Natural killer cell (primary cell): ENCODE data around the gene CALML6. TPM values are rescaled to one million over a fixed set of nuclear protein-coding genes. Genes with fewer than 3 reads are reported as not detected.
A peak's percentile ranks its signal among the peaks of the same experiment; 100 is the strongest.

Experiments
- ATAC-seq, 3 donors: fragments of 150-1000 bp in 2 of 3; fragments of 200-7000 bp in 1 of 3; cut with Tn5 transposase; 1 replicate in 1 of 3; 2 replicates in 2 of 3; pipeline ENCODE4 v1.10.0; 2021; ENCODE audit warnings: mild to moderate bottlenecking in 2 of 3, moderate library complexity in 2 of 3
- DNase-seq, 2 donors: peaks; one replicate each; pipeline versions ENCODE4 v3.0.0 to v3.0.0-alpha.2; 2013 to 2021; ENCODE audit warnings: mixed read lengths in 1 of 2
- H3K27ac ChIP-seq: one replicate; pipeline ENCODE4 v1.5.1; 2013; ENCODE audit warnings: mild to moderate bottlenecking, low read length
- H3K27me3 ChIP-seq: one replicate; pipeline ENCODE4 v1.6.1; 2013; ENCODE audit warnings: low read length; ENCODE audit not compliant: control insufficient read depth, insufficient read depth
- H3K36me3 ChIP-seq: one replicate; pipeline ENCODE4 v1.6.1; 2013; ENCODE audit warnings: low read length; ENCODE audit not compliant: control insufficient read depth, insufficient read depth
- H3K4me1 ChIP-seq: one replicate; pipeline ENCODE4 v1.6.1; 2013; ENCODE audit warnings: low read length; ENCODE audit not compliant: control insufficient read depth, insufficient read depth
- H3K4me3 ChIP-seq: one replicate; pipeline ENCODE4 v1.5.1; 2013; ENCODE audit warnings: low read length
- H3K9me3 ChIP-seq: one replicate; pipeline ENCODE4 v1.6.1; 2013; ENCODE audit warnings: low read length; ENCODE audit not compliant: control insufficient read depth, insufficient read depth
- H3K27ac Mint-ChIP-seq, 2 donors: one replicate each; pipeline ENCODE4 v1.8.0; 2022; ENCODE audit warnings: mild to moderate bottlenecking in 2 of 2, mixed read lengths in 2 of 2, moderate library complexity in 1 of 2
- H3K27me3 Mint-ChIP-seq, 2 donors: one replicate each; pipeline ENCODE4 v1.8.0; 2022; ENCODE audit warnings: low read depth in 2 of 2, mixed read lengths in 2 of 2
- H3K36me3 Mint-ChIP-seq: one replicate; pipeline ENCODE4 v1.8.0; 2022; ENCODE audit warnings: mixed read lengths
- H3K4me1 Mint-ChIP-seq, 2 donors: one replicate each; pipeline ENCODE4 v1.8.0; 2022; ENCODE audit warnings: mixed read lengths in 2 of 2
- H3K4me3 Mint-ChIP-seq: one replicate; pipeline ENCODE4 v1.8.0; 2022; ENCODE audit warnings: mild to moderate bottlenecking, moderate library complexity, mixed read lengths
- H3K9me3 Mint-ChIP-seq, 2 donors: one replicate each; pipeline ENCODE4 v1.8.0; 2022; ENCODE audit warnings: mixed read lengths in 2 of 2
- CTCF ChIP-seq: fragments of 200-600 bp; IDR thresholded peaks from one replicate; pipeline ENCODE4 v1.8.0; 2022; ENCODE audit warnings: antibody characterized with exemption
- WGBS: methylation state at CpG from one replicate; pipeline ENCODE4 v1.1.7; 2013; ENCODE audit warnings: missing lambda C conversion rate; ENCODE audit not compliant: insufficient coverage; 5-methylcytosine and 5-hydroxymethylcytosine counted together
- intact Hi-C: fragments of 100-400 bp; cut with micrococcal nuclease; formaldehyde crosslinking; loops from one replicate; pipeline ENCODE4 v1.14.2; 2022
- total RNA-seq, 4 donors: library from RNA; stranded (reverse); fragments of 120-200 nt in 1 of 4; gene quantifications; one replicate each; pipeline versions ENCODE4 v1.2.3 to v1.2.4, GENCODE V29; 2013 to 2022

Gene CALML6
- total RNA-seq, 3 donors from 2014 or later (not counting 1 experiment from before 2014, with no cell fraction given), result 2.1 to 3.9 (median 2.9) TPM

GRCh38 chr1:1943834-1944570, 28.9 kb downstream of the CALML6 start:
- peak; percentile 85 for TF ChIP-seq CTCF
- no peak overlapping the region for H3K4me3 ChIP-seq
- Mint-ChIP-seq H3K36me3 (no peaks in the 10 kb centered on the region), H3K27me3 (no peaks in the 10 kb centered on the region), H3K27ac (no peak overlapping the region), H3K4me3 (no peak overlapping the region), H3K9me3 (no peaks in the 10 kb centered on the region), H3K4me1 (peaks cover 0 to 8% of the 10 kb centered on the region in 2 donors)
- ATAC-seq, result peak; percentile 71 to 99 (median 96)
- intact Hi-C loops, result loop anchor here (5.0 to 10.0 kb wide), 2 partner anchors 103 to 441 kb away; no protein-coding TSS in a partner anchor
- H3K4me1 ChIP-seq, result peaks cover 10% of the 10 kb centered on the region
- WGBS, result 22% methylated on average over 37 of the region's 37 CpGs
- DNase-seq, result peak; percentile 54 to 76
- peaks cover 2% of the 10 kb centered on the region for H3K27me3 ChIP-seq
- H3K27ac ChIP-seq, result no peak overlapping the region
- H3K9me3 ChIP-seq, result no peaks in the 10 kb centered on the region
- no peaks in the 10 kb centered on the region for H3K36me3 ChIP-seq

- H3K4me1 Mint-ChIP-seq, result peaks cover 0 to 8% of the 10 kb centered on the region in 2 donors
- H3K4me3 ChIP-seq, result no peak overlapping the region
- no peaks in the 10 kb centered on the region for H3K9me3 Mint-ChIP-seq
- H3K27ac ChIP-seq, result no peak overlapping the region
- intact Hi-C loops, result loop anchor here (10.0 kb wide), 1 partner anchor 439 kb away; no protein-coding TSS in a partner anchor
- H3K36me3 ChIP-seq, result no peaks in the 10 kb centered on the region
- H3K36me3 Mint-ChIP-seq, result no peaks in the 10 kb centered on the region
- peaks cover 3 to 7% of the 10 kb centered on the region in 2 donors for H3K27me3 Mint-ChIP-seq
- WGBS, result 92% methylated on average over 29 of the region's 29 CpGs
- DNase-seq (no peak), ATAC-seq (no peak)
- peaks cover 2% of the 10 kb centered on the region for H3K27me3 ChIP-seq
- peaks cover 10% of the 10 kb centered on the region for H3K4me1 ChIP-seq
- H3K9me3 ChIP-seq, result no peaks in the 10 kb centered on the region
- H3K4me3 Mint-ChIP-seq, result no peak overlapping the region
- H3K27ac Mint-ChIP-seq, result no peak overlapping the region
- no peak for TF ChIP-seq CTCF
These were observed 30.8 kb downstream of the CALML6 start for GRCh38 chr1:1945782-1946393.

GRCh38 chr1:1946540-1946939, 31.5 kb downstream of the CALML6 start:
- no peak overlapping the region for H3K27ac Mint-ChIP-seq
- H3K4me3 ChIP-seq, result no peak overlapping the region
- no peaks in the 10 kb centered on the region for H3K36me3 Mint-ChIP-seq
- WGBS, result 85% methylated on average over 11 of the region's 11 CpGs
- H3K4me1 Mint-ChIP-seq, result peaks cover 0 to 8% of the 10 kb centered on the region in 2 donors
- no peaks in the 10 kb centered on the region for H3K36me3 ChIP-seq
- no peak overlapping the region for H3K4me3 Mint-ChIP-seq
- H3K27me3 ChIP-seq, result peaks cover 2% of the 10 kb centered on the region
- TF ChIP-seq CTCF, result no peak
- H3K4me1 ChIP-seq, result peaks cover 10% of the 10 kb centered on the region
- DNase-seq, result no peak
- no peak overlapping the region for H3K27ac ChIP-seq
- ATAC-seq, result no peak
- intact Hi-C loops, result loop anchor here (10.0 kb wide), 1 partner anchor 438 kb away; no protein-coding TSS in a partner anchor
- H3K9me3 ChIP-seq, result no peaks in the 10 kb centered on the region
- H3K9me3 Mint-ChIP-seq, result no peaks in the 10 kb centered on the region
- H3K27me3 Mint-ChIP-seq, result peaks cover 3 to 7% of the 10 kb centered on the region in 2 donors
